Activated CD4-positive, alpha-beta T cell treated with anti-CD3 and anti-CD28 coated beads for 24 hours (primary cell): ENCODE data around the gene ART4.

Experiments
- DNase-seq, 2 donors: peaks; one replicate each; pipeline ENCODE4 v3.0.0-alpha.2; 2020; ENCODE audit warnings: low read depth in 2 of 2

The ART4 gene

GRCh38 chr12:14852880-14853279 is 9.6 kb upstream of the ART4 start:
- no peak for DNase-seq

- no peak for DNase-seq
Measured at GRCh38 chr12:14850929-14851663, 7.8 kb upstream of the ART4 start.

GRCh38 chr12:14849661-14850060 is 6.3 kb upstream of the ART4 start:
- DNase-seq: no peak

GRCh38 chr12:14846876-14847580 is 3.7 kb upstream of the ART4 start:
- no peak for DNase-seq

- no peak for DNase-seq
Measured at GRCh38 chr12:14846042-14846587, 2.8 kb upstream of the ART4 start.

- peak; percentile 3 to 25 for DNase-seq
Measured at GRCh38 chr12:14845350-14845750, 2.0 kb upstream of the ART4 start.

- no peak for DNase-seq
Measured at GRCh38 chr12:14844401-14844800, 1.1 kb upstream of the ART4 start.

GRCh38 chr12:14842315-14842714 is 1.0 kb downstream of the ART4 start:
- DNase-seq: no peak

GRCh38 chr12:14841761-14842160 is 1.6 kb downstream of the ART4 start:
- no peak for DNase-seq

- DNase-seq: no peak
Measured at GRCh38 chr12:14840616-14841015, 2.7 kb downstream of the ART4 start.

- no peak for DNase-seq
Measured at GRCh38 chr12:14839262-14839661, 4.1 kb downstream of the ART4 start.

GRCh38 chr12:14836336-14837210 is 6.8 kb downstream of the ART4 start:
- no peak for DNase-seq

GRCh38 chr12:14834509-14834908 is 8.8 kb downstream of the ART4 start:
- no peak for DNase-seq

- no peak for DNase-seq
Measured at GRCh38 chr12:14833952-14834351, 9.4 kb downstream of the ART4 start.

- no peak for DNase-seq
Measured at GRCh38 chr12:14833336-14833735, 10.0 kb downstream of the ART4 start.

- no peak for DNase-seq
Measured at GRCh38 chr12:14828892-14829291, 14.4 kb downstream of the ART4 start.

GRCh38 chr12:14827043-14827442 is 16.3 kb downstream of the ART4 start:
- DNase-seq: no peak

GRCh38 chr12:14826491-14826890 is 16.8 kb downstream of the ART4 start:
- DNase-seq: no peak

GRCh38 chr12:14825256-14825655 is 18.1 kb downstream of the ART4 start:
- no peak for DNase-seq

GRCh38 chr12:14824012-14824634 is 19.2 kb downstream of the ART4 start:
- no peak for DNase-seq

- no peak for DNase-seq
Measured at GRCh38 chr12:14814014-14814413, 29.3 kb downstream of the ART4 start, which contains the start of gene SMCO3. TSS of gene SMCO3 (minus strand) at chr12:14814182. CDS start at chr12:14806680, 7,502 bp downstream.

- no peak for DNase-seq
Measured at GRCh38 chr12:14811486-14811885, 31.8 kb downstream of the ART4 start.
